Osteocyte (in vitro differentiated cells): ENCODE data around the gene TPPP. TPM values are rescaled to one million over a fixed set of nuclear protein-coding genes. Genes with fewer than 3 reads are reported as not detected.

Experiments used
- DNase-seq: peaks from one replicate; pipeline ENCODE4 v3.0.0; 2021; ENCODE audit warnings: mixed read lengths; ENCODE audit not compliant: unreplicated experiment; ENCODE audit errors: extremely low spot score
- H3K27ac Mint-ChIP-seq: one replicate; pipeline ENCODE4 v1.8.0; 2021; ENCODE audit warnings: mild to moderate bottlenecking, mixed read lengths; ENCODE audit not compliant: unreplicated experiment
- H3K27me3 Mint-ChIP-seq: one replicate; pipeline ENCODE4 v1.8.0; 2021; ENCODE audit warnings: mixed read lengths; ENCODE audit not compliant: unreplicated experiment
- H3K36me3 Mint-ChIP-seq: one replicate; pipeline ENCODE4 v1.8.0; 2021; ENCODE audit warnings: mixed read lengths; ENCODE audit not compliant: unreplicated experiment
- H3K4me1 Mint-ChIP-seq: one replicate; pipeline ENCODE4 v1.8.0; 2021; ENCODE audit warnings: mixed read lengths; ENCODE audit not compliant: unreplicated experiment
- H3K4me3 Mint-ChIP-seq: one replicate; pipeline ENCODE4 v1.8.0; 2021; ENCODE audit warnings: mild to moderate bottlenecking, moderate library complexity, mixed read lengths; ENCODE audit not compliant: unreplicated experiment
- H3K9me3 Mint-ChIP-seq: one replicate; pipeline ENCODE4 v1.8.0; 2021; ENCODE audit warnings: mixed read lengths; ENCODE audit not compliant: unreplicated experiment
- CTCF ChIP-seq: fragments of 200-600 bp; sonication (generic); IDR thresholded peaks from 2 replicates; pipeline ENCODE4 v1.5.0; 2021; ENCODE audit warnings: antibody characterized with exemption, mild to moderate bottlenecking, moderate library complexity
- total RNA-seq: library from RNA; stranded (reverse); gene quantifications from 2 replicates; pipeline ENCODE4 v1.2.1, GENCODE V29; 2021

Gene TPPP
- total RNA-seq, 1 donor from 2014 or later, result 0.16 TPM

GRCh38 chr5:662751-663435, 30.3 kb downstream of the TPPP start:
- Mint-ChIP-seq H3K4me1 (no peaks in the 10 kb centered on the region), H3K27ac (no peak overlapping the region), H3K4me3 (no peak overlapping the region), H3K9me3 (no peaks in the 10 kb centered on the region), H3K36me3 (peaks cover 24% of the 10 kb centered on the region), H3K27me3 (no peaks in the 10 kb centered on the region)
- DNase-seq, result no peak
- TF ChIP-seq CTCF, result no peak

GRCh38 chr5:661891-662750, 31.0 kb downstream of the TPPP start:
- peaks cover 26% of the 10 kb centered on the region for H3K36me3 Mint-ChIP-seq
- no peak for TF ChIP-seq CTCF
- no peaks in the 10 kb centered on the region for H3K4me1 Mint-ChIP-seq
- no peak for DNase-seq
- H3K9me3 Mint-ChIP-seq, result no peaks in the 10 kb centered on the region
- no peak overlapping the region for H3K27ac Mint-ChIP-seq
- H3K4me3 Mint-ChIP-seq, result no peak overlapping the region
- H3K27me3 Mint-ChIP-seq, result no peaks in the 10 kb centered on the region

DNA sequence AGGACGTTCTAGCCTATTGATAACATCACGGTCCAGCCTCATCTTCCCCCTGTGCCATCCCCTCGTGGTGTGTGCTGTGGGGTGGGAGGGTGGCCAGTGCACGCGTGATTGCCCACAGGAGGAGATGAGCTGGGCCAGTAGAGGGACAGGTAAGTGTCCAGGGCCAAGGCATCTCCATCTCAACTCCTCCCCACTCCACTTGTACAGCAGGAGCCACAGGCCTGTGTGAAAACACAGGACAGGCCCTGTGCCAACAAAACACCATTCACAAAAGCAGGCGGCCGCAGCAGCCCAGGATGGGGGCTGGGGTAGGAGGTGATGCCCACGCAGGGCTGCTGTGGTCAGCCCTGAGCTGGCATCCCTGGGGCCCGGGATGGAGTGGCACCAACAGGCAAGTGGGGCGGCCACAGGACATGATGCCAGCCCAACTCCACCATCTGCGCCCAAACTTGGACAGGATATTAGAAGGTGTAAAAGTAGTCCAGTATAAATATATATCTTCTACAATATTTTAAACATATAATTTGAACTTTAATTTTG, 32.6 kb downstream of the TPPP start:
- no peak for TF ChIP-seq CTCF
- H3K27me3 Mint-ChIP-seq, result no peaks in the 10 kb centered on the region
- no peak overlapping the region for H3K4me3 Mint-ChIP-seq
- H3K27ac Mint-ChIP-seq, result no peak overlapping the region
- no peaks in the 10 kb centered on the region for H3K4me1 Mint-ChIP-seq
- no peaks in the 10 kb centered on the region for H3K9me3 Mint-ChIP-seq
- peaks cover 26% of the 10 kb centered on the region for H3K36me3 Mint-ChIP-seq
- no peak for DNase-seq

DNA sequence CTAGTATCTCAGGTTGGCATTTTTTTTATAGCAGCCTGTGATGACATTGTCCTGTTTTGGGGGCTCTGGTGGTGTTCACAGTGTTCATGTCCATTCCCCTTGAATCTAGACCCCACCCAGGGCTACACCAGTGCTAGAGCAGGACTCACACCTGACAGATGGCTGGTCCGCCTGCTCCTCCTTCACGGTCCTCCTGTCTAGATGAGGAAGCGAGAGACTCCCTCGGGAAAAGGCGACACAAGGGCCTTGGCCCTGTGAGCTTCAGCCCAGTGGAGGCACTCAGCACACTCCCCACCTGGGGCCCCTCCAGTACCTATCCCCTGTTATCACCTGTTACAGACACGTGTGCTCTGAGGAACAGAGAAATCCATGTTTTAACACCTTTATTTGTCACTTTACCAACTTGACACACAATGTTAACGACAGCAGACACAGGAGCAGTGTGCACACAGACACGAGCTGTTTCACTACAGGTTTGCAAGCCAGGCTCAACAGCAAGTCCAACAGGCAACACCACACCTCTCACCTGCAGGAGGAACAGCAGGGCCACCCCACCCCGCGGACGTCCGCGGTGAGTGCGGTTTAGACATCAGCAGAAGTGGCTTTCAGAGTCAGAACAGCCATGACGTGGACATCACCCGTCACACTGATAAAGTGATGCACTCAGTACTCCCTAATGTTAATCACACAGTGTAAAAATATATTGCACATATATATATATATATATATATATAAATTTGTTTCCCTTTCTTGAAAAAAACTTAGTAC, 33.5 kb downstream of the TPPP start:
- DNase-seq, result no peak
- no peaks in the 10 kb centered on the region for H3K4me1 Mint-ChIP-seq
- no peaks in the 10 kb centered on the region for H3K27me3 Mint-ChIP-seq
- no peak overlapping the region for H3K27ac Mint-ChIP-seq
- no peak overlapping the region for H3K4me3 Mint-ChIP-seq
- H3K9me3 Mint-ChIP-seq, result no peaks in the 10 kb centered on the region
- peaks cover 26% of the 10 kb centered on the region for H3K36me3 Mint-ChIP-seq
- no peak for TF ChIP-seq CTCF
